ENCODE results near the gene PTTG1. TPM values are rescaled to one million over a fixed set of nuclear protein-coding genes. Genes with fewer than 3 reads are reported as not detected.

PTTG1 gene
- total RNA-seq, 1 donor from 2014 or later, result 74.7 TPM

DNA sequence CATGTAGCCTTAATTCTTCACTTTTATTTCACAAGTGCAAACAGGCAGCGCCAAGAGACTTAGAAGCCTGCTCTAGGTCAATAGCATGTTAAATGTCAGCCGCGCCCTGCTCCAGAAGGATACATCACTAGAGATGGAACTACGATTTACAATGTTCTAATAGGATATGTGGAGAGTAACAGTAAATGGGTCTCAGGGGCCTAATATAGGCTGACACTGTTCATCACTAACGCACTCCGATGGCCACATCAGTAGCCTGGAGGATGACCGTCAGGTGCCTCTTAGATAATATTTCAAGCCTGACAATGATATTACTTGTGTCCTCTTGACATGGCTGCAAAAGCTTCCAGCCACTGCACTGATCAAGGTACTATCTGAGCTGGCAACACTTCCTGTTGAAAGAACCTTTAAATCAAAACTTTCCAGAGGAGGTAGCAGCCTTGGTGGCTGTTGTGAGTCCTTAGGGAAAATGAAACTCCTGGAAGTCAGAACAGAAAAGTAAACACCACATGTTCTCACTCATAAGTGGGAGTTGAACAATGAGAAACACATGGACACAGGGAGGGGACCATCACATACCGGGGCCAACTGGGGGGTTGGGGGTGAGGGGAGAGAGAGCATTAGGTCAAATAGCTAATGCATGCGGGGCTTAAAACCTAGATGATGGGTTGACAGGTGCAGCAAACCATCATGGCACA lies 35.0 kb downstream of the PTTG1 start:
- ATAC-seq, result no peak

DNA sequence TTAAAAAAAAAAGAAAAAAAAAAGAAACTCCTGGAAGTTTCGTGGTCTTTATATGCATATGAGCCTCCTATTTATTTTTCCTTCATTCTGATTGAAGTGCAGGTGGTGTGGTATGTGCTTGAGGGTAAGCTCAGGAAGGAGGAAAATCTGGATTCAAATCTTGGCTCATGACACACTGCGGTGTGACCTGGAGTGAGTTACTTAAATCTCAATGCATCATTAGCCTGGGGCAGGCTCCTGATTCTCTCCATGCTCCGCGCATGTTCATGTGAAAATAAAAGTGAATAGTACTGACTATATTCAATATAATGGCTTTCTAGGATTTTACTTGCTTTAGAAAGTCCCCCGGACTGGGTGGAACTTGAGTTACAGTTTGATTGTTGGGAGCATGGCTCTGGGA lies 35.6 kb downstream of the PTTG1 start:
- ATAC-seq, result peak; percentile 68

DNA sequence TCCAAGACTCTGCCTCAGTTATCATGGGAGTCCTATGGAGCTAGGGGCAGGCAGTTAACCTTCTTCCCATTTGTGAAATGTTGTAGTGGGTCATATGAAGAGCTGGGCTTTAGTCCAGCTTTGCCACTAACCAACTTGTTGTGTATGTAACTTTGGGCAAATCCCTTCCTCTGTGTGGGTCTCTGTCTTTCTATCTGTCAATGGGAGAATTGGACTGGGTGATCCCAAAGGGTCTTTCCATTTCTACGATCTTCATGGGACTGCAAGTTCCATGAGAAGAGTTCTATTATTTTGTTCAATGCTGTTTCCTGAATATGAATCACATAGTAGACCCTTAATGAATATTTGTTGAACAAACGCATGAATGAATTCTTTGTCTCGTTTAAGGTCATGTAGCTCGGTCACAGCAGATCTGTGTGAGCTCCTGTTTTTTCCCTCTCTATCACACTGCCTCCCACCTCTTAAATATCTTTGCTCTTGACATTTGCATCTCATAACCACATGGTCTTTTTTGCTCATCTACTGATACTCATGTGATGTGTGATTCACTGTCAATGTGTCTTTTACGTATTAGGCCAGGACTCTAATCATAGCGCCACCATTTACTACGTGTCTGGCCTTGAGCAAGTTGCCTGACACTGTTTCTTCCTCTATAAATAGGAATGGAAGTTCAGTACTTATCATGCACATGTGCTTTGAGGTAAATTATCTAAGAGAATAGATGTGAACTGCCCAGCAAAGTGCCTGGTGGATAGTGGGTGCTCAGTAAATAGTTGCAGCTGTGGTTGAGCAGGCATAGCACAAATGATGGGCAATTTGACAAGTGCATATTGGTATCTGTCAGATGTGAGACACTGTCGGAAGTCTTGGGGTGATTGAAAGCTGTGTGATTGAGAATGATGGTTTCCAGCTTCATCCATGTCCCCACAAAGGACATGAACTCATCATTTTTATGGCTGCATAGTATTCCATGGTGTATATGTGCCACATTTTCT lies 37.4 kb downstream of the PTTG1 start:
- no peak for ATAC-seq

DNA sequence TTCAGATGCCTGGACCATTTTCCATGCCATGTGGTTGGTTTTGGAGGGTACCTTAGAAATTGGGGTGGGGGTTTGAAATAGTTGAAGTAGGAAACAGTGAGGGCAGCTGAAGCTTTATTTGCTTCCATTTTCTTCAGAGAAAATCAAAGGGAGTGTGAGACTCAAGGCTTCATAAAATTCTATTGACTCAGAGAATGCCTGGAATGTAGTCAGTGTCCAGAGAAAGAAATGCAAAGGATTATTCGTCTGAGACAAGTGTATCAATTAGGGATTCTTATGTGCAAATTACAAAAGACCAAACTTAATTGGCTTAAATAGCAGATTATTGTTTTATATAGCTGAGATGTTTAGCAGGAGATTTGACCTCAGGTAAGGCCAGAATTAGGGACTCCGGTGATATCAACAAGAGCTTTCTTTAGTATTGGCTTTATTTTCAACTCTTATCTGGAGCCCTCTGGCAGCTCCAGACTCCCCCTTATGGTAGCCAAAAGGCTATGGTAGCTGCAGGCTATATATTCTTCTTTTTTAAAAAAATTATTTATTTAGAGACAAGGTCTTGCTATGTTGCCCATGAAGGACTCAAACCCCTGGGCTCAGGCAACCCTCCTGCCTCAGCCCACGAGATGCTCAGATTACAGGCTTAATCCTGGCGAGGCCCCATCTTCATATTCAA lies 38.9 kb downstream of the PTTG1 start:
- ATAC-seq, result no peak

DNA sequence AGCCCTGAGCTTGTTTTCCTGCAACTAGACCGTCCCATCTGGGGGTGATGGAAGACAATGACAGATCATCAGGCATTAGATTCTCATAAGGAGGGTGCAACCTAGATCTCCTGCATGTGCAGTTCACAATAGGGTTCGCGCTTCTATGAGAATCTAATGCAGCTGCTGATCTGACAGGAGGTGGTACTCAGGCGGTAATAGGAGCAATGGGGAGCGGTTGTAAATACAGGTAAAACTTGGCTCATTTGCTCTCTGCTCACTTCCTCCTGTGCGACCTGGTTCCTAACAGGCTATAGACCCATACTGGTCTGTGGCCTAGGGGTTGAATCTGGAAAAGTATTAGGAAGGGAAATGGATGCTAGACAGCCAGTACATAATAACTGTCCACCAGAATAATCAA lies 39.7 kb downstream of the PTTG1 start:
- no peak for ATAC-seq

DNA sequence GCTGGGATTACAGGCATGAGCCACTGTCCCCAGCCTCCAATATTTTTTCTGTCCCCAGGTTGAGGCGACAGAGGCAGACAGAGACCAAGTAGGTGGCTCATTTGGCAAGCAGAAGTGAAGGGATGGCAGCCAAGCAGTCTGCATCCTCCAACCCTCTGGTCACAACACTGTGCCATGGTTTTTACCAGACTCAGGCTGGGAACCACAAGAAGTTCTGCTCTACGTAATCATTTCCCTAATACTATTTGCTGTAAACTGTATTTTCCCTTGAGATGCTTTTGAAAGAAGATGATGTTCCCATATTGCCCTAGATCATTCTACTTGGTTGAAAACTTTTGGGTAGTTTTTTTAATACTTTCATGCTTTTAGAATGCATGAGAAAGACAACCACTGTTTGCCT lies 40.5 kb downstream of the PTTG1 start:
- no peak for ATAC-seq

DNA sequence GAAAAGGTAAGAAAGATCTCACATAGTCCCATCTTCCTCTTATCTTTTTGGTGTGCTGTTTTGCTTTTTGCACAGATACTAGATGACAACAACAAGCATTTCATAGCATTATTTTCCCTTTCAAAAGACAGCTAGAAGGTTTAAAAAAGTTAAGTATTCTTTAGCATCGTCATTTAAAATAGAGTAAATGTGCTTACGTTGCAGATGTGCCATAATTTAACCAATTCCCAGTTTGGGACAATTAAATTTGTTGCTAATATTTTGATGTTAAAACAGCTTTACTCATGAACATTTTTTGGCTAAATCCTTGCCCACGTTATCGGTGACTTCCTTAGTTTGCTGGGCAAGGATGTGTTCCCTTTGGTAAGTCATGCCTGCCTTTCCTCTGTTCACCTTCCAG lies 41.6 kb downstream of the PTTG1 start:
- no peak for ATAC-seq

DNA sequence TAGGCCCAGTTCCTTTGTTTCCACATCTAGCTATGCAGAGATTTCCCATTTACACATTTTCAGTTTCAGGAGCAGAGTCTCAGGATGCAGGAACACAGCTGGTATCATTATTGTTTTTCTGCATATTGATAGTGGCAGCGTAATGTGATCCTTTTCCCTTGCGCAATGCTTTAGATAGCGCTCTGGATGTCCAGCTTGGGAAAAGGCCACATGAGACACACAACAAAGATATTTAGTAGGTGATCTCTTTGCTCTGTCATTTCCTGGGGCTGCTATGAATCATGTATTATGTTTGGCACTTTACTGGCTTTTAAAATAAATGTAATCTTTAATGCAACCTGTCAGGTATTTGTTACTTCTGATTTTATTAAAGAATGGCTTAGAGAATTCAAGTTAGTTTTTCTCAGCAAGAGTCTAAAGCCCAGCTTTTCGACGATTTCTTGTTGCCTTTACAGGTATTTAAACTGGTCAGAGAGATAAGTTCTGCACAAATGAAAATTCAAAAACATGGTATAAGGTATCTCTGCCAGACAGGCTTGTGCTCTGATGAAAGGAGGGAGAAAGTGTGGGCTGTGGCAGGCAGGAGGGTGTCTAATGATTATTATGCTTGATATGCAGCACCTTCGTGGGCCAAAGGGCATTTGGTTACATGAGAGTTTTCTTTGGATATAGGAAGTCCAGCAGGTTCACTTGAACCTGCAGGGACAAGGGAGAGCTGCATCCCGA lies 42.2 kb downstream of the PTTG1 start:
- ATAC-seq, result no peak

DNA sequence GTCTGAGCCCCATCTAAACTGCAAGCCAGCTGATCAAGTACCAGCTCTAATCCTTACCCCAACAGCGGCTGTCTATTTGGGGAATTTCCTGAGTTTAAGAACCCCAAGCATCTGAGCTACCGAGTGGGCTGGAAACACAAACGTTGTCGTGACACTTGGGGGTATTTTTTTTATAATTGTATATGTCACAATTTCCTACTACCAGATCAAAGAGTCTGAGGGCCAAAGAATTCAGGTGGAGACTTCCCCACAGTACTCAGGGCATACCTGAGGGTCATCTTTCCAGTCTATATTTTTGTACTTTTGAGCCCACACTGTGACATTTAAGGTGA lies 42.8 kb downstream of the PTTG1 start:
- no peak for ATAC-seq

DNA sequence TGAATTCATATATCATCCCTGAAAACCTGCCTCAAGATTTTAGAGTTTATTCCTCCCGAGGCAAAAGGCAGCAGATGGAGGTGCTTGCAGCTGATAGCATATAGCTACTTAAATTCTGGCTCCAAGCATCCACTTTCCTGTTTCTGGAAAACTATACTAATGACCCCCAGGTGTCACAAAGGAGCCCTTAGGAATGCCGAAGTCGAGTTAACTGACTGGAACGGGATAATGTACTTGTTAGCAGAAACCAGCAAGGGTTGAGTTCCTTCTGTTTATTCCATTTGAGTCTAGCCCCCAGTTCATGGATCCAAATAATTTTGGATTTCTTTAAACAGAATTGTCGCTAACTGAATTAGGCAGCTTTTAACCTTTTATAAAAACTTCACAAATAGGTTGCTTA lies 44.5 kb downstream of the PTTG1 start:
- ATAC-seq, result no peak

DNA sequence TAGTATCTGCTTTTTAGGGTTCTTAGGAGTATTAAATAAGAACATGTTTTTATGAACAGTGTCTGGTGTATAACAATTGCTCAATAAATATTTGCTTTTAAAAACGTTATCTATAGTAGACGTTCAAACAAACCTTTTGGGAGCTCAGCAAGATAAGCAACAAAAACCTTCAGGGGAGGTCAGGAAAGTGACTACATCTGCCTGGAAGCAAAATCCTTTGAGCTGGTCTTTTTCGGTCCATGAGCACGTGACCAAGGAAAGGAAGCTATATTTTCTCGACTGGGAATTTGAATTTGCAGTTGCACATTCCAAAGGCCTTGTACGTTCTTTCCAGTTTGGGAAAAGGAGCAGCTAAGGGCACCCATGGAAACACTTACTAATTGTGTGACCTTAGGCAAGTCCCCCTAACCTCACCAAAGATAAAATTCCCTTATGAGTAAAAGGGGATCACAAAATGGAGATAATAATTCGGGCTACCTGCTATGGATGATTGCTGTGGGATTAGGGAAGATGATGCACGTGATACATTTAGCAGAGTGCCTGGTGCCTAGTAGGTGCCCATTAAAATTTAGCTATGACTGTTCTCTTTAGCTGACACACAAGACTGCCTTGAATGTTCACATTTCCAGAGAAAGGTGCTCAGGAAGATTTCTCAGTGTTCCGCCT lies 45.4 kb downstream of the PTTG1 start:
- ATAC-seq, result peak; percentile 16

DNA sequence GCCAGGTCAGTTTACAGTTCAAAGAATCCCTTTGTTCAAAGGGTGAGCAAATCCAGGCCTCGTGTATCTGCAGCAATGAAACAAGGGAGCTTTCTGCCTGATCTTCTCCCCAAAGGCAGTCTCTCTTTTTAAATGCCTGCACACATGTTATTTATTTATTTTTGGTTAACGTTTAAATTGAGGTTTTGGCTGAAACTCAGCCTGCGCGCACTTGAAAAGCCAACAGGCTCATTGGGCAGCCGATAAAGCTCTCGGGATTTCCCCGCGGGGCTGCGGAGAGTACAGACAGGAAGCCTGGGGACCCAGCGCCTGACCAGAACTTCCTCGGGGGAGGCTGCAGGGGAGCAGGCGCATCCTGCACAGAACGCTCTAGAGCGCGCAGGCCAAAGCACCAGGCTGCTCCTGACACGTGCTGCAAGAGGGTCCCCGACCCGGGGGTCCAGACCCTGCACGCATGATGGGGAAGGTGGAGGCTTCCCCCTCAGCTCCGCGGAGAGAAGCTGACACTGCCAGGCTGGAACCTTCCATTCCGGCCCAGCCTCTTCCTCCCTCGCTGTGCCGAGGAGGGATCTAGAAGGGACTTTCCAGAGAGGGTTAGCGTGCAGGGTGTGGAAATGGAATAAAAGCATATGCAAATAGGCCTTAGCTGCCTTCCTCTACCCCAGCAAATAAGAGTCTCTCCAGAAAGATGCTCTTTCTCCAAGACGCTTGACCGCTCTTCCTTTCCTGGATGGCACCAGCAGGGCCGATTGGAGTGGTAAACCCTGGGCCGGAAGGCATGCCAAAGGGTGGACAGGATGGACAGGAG lies 46.1 kb downstream of the PTTG1 start:
- peak; percentile 96 for ATAC-seq

DNA sequence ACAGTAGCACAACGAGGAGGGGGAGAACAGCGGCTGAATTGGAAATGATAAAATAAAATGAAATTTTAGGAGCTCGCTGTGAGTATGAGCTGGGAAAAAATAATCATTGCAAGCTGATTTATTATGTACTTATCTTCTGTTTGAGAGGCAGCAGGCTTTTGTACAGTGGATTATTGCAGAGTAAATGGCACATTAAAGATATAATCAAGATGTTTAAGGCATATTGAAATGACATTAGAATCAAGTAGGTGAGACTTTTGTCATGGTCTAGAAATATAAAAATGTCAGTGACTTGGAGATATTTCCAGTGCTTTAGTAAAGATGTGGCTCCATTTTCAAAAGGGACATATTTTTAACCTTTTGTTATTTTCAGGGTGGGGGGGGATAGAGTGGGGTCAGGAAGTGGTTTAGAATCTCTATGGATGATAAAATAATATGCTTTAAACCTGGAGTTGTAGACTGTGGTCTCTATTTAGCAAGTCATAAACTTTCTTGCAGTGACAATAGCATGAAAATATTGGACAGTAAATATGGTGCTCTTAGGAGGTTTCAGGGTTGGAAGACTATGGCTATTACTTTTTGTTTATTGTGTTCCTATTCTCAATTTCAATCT lies 46.8 kb downstream of the PTTG1 start:
- ATAC-seq, result no peak

DNA sequence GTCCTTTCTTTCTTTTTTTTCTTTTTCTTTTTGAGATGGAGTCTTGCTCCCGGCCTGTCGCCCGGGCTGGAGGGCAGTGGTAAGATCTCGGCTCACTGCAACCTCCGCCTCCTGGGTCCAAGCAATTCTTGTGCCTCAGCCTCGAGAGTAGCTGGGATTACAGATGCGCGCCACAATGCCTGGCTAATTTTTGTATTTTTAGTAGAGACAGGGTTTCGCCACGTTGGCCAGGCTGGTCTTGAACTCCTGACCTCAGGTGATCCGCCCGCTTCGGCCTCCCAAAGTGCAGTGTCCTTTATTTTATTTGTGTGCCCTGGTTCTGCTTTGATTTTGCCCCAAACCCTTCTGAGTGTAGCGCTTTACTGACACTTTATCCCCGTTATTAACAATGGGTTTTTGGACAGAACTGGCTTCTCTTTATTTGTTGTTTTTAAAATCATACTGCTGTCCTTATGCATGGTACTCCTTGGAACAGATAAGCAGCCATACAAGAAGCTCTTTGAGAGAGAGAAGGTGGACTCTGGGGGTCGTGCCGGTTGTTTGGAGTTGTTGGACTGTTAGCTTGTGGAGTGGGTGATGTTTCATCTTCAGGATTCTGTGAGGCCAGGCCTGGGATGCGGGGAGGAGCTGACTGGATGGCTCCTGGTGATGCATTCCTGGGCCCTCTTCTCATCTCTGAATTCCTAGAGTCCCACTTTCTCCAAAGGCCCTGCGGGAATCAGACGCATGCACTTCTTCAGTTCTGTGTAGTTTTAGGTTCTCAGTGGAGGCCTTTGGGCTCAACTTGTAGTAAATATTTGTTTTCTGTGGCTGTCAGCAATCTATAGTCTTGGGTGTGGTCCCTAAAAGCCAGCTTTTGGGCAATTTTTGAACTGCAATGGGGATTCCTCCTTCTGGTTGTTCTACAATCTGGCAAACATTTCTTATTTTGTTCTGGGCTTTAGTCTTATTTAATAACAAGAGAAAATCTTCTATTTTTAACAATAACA lies 47.8 kb downstream of the PTTG1 start:
- no peak for ATAC-seq

DNA sequence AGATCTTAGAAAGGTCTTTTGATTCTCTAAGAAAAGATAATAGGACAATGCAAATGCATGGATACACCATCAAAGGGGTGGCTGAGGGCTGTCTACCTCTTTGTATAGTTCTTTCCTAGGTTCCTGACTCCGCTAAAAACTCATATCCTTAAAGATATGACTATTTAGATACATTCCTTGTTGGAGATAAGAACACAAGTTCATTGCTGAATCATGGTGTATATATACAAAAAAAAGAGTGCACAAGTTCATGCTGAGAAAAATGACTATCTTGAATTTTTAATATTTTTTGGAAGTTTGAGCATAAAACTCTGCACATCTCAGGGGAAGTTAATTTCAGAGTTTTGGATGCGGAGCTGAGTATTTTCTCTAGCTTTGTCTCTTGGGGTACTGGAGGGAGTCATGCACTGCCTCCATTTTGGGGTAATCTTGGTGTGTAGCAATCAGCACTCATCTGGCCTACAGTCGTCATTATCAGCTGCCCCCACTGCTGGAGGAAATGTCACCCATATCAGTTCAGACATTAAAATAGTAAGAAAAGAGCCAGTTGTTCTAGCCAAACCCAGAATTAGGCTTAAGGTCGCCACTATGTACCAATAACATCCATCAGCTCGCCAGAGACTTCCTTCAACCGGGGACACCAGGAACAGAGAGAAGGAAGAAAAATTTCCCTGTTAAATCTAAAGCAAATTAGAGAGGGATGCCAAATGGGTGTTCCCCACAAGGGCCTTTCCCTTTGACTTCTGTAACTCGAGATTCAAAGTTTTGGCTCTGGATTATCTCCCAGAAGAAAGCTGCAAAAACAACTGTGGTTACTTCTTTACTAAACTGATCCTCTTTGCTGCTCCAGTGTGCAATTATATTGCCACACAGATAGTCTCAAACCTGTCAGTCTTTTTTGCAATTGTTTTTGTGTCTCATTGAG lies 49.0 kb downstream of the PTTG1 start:
- ATAC-seq, result peak; percentile 39

DNA sequence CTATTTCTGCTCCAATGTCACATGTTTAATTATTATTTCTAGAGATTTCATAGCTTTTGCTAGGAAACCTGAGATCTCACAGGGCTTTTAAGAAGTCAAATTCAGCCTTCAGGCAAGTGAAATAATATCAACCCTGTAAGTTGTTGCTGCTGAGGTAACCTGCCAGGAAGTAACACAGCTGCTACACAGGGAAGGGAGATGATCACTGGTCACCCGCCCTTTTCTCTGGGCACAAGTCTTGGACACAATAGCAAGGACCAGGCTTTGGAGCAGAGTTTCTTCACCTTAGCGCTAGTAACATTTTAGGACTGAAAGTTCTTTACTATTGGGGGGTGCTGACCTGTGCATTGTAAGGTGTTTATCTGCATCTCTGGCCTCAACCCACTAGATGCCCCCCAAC lies 50.1 kb downstream of the PTTG1 start:
- no peak for ATAC-seq

DNA sequence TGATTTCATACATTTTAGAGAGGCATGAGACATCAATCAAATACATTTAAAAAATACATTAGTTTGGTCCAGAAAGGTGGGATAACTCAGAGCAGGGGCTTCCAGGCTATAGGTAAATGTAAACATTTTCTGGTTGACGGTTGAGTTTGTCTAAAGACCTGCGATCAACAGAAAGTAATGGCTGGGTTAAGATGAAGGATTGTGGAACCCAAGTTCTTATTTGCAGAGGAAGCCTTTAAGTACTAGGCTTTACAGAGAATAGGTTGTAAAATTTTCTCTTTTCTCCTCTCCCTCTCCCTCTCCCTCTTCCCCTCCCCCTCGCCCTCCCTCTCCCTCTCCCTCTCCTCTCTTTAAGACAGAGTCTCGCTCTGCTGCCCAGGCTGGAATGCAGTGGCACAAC lies 50.8 kb downstream of the PTTG1 start:
- no peak for ATAC-seq

DNA sequence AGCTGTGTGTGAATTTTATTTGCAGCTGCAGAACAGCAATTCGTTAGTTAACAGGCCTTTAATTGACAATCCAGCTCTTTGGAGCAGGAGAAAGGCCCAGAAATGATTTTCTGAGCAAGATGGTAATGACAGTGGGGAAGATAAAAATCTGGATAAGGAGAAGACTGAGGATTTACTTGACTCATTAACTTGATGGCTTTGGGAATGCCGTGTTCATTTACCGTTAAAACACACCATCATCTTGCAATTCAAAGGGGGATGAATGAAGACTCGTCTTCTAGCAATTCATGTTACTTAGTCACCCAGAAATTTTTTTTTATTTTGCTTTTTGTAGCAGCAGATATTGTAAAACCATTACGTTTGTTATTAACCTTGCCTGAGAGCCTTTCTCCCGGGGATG lies 52.0 kb downstream of the PTTG1 start:
- ATAC-seq, result no peak

Data from esophagus mucosa (tissue), 1 donor.